ENCODE measurements around the gene SLC25A43. TPM values are rescaled to one million over a fixed set of nuclear protein-coding genes. Genes with fewer than 3 reads are reported as not detected.

The SLC25A43 gene
- total and polyA plus RNA-seq, 2 of the 8 experiments (the other 6 are each of a cell fraction or from before 2014, with no cell fraction given): 3.1 to 5.8 TPM

DNA sequence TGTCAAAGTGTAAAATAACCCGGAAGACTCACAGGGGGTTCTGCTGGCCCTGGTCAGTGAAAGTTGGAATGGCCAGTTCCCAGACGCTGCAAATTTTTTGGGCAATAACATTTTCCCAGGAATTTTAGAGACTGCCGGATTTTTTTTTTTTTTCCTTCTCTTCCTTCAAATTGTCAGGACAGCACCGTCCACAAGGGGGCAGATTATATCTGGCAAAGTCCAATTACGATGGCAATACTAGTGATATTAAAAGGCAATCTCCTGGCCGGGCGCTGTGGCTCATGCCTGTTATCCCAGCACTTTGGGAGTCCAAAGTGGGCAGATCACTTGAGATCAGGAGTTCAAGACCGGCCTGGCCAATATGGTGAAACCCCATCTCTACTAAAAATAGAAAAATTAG lies 89.6 kb downstream of the SLC25A43 start:
- Histone ChIP-seq H3K14ac (ENCODE audit: insufficient read length) (no peak overlapping the region), H2BK120ac (replicated peaks; ENCODE audit: low read depth, low read length) (no peak overlapping the region), H3K9me3 (ENCODE audit: insufficient read depth in 2 of 2, low read depth in 1 of 2, low read length in 1 of 2) (no peaks in the 10 kb centered on the region), H2BK5ac (ENCODE audit: low read depth, low read length) (no peak overlapping the region), H3K23ac (ENCODE audit: insufficient read length) (no peak overlapping the region), H4K20me1 (replicated peaks in 1 of 2; ENCODE audit: control insufficient read depth in 1 of 2, insufficient read depth in 2 of 2, low read length in 2 of 2) (no peaks in the 10 kb centered on the region), H2AK5ac (ENCODE audit: low read depth, low read length) (no peak overlapping the region), H2BK15ac (ENCODE audit: low read length) (no peak overlapping the region), H2AFZ (ENCODE audit: low read length) (no peak overlapping the region), H3K4me3 (ENCODE audit: extremely low read depth in 1 of 4, insufficient read depth in 2 of 4, low read depth in 3 of 4, low read length in 4 of 4) (no peak overlapping the region), H3K4me1 (replicated peaks in 1 of 4; ENCODE audit: control insufficient read depth in 3 of 4, insufficient read depth in 4 of 4, low read length in 3 of 4) (no peaks in the 10 kb centered on the region), H3K36me3 (ENCODE audit: control insufficient read depth in 2 of 4, insufficient read depth in 4 of 4, low read length in 3 of 4) (no peaks in the 10 kb centered on the region), H3K4ac (replicated peaks; ENCODE audit: insufficient read length, low read depth, low read length) (no peak overlapping the region), H3K27ac (ENCODE audit: low read depth, low read length) (no peak overlapping the region), H3K79me2 (ENCODE audit: control insufficient read depth in 1 of 2, insufficient read depth in 2 of 2, low read length in 2 of 2) (no peaks in the 10 kb centered on the region), H4K5ac (ENCODE audit: insufficient read length, low read depth, low read length) (no peak overlapping the region), H3K56ac (replicated peaks; ENCODE audit: insufficient read length, low read depth, low read length) (no peak overlapping the region), H3K23me2 (ENCODE audit: low read depth, low read length) (no peaks in the 10 kb centered on the region), H3K27me3 (replicated peaks in 1 of 4; ENCODE audit: control insufficient read depth in 3 of 4, extremely low read depth in 1 of 4, insufficient read depth in 3 of 4, low read length in 3 of 4) (no peaks in the 10 kb centered on the region), H4K91ac (replicated peaks; ENCODE audit: insufficient read length, low read length) (no peak overlapping the region), H3K4me2 (ENCODE audit: insufficient read depth in 1 of 2, low read depth in 2 of 2, low read length in 2 of 2) (no peak overlapping the region), H3K79me1 (ENCODE audit: low read depth, low read length) (no peaks in the 10 kb centered on the region), H4K8ac (ENCODE audit: extremely low read depth, insufficient read depth, low read length) (no peak overlapping the region), H3K9ac (replicated peaks in 1 of 4; ENCODE audit: extremely low read depth in 1 of 4, low read depth in 3 of 4, low read length in 3 of 4) (no peak overlapping the region), H3K18ac (ENCODE audit: extremely low read depth, low read length) (no peak overlapping the region), H2BK12ac (ENCODE audit: low read depth, low read length) (no peak overlapping the region), H2BK20ac (ENCODE audit: low read length) (no peak overlapping the region)
- ChIA-PET CTCF (ENCODE audit: partially characterized antibody) (interaction anchor here (0.6 to 4.4 kb wide), 18 partner anchors 8 to 251 kb away, joined by 3 to 34 read pairs (median 4); no protein-coding TSS in a partner anchor), POLR2A (ENCODE audit: partially characterized antibody) (interaction anchor here (0.6 kb wide), 1 partner anchor 250 kb away, joined by 3 read pairs; no protein-coding TSS in a partner anchor)
- FAIRE-seq (no peak), DNase-seq (ENCODE audit: low read depth in 1 of 2, low spot score in 2 of 2) (peak in 1 of 2 experiments; percentile 56)
- WGBS, 2 experiments (ENCODE audit: extremely low coverage in 1 of 2, insufficient coverage in 1 of 2, insufficient read length in 1 of 2, insufficient replicate concordance in 2 of 2, low coverage in 1 of 2, low lambda C conversion rate in 2 of 2, missing lambda C conversion rate in 1 of 2): 38% methylated on average over 5 of the region's 8 CpGs; no CpG with 5 or more reads in 1 of the 2 experiments
- TF ChIP-seq TEAD4 (IDR thresholded peaks at IDR 0.05; ENCODE audit: low read depth, low read length) (no peak), BCL11A (IDR thresholded peaks at IDR 0.05; ENCODE audit: low read depth in 2 of 2, low read length in 2 of 2) (no peak), MAFK (IDR thresholded peaks at IDR 0.05; ENCODE audit: low read depth, low read length) (no peak), POLR2AphosphoS5 (IDR thresholded peaks at IDR 0.05; ENCODE audit: low read depth, low read length) (no peak), JUND (IDR thresholded peaks at IDR 0.05; ENCODE audit: low read length) (no peak), JUN (IDR thresholded peaks at IDR 0.05; ENCODE audit: low read depth, low read length) (no peak), SUZ12 (IDR thresholded peaks at IDR 0.05; ENCODE audit: low read length) (no peak), CHD1 (IDR thresholded peaks at IDR 0.05; ENCODE audit: low read depth, low read length) (no peak), TCF12 (IDR thresholded peaks at IDR 0.05; ENCODE audit: low read depth, low read length) (no peak)
- TF ChIP-seq, protein P1, sequence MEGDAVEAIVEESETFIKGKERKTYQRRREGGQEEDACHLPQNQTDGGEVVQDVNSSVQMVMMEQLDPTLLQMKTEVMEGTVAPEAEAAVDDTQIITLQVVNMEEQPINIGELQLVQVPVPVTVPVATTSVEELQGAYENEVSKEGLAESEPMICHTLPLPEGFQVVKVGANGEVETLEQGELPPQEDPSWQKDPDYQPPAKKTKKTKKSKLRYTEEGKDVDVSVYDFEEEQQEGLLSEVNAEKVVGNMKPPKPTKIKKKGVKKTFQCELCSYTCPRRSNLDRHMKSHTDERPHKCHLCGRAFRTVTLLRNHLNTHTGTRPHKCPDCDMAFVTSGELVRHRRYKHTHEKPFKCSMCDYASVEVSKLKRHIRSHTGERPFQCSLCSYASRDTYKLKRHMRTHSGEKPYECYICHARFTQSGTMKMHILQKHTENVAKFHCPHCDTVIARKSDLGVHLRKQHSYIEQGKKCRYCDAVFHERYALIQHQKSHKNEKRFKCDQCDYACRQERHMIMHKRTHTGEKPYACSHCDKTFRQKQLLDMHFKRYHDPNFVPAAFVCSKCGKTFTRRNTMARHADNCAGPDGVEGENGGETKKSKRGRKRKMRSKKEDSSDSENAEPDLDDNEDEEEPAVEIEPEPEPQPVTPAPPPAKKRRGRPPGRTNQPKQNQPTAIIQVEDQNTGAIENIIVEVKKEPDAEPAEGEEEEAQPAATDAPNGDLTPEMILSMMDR (IDR thresholded peaks at IDR 0.05; ENCODE audit: control extremely low read depth in 1 of 3, insufficient read depth in 1 of 3, low read depth in 1 of 3, low read length in 3 of 3): peak in 2 of 3 experiments; percentile 39 to 46; a peak in 3 of 4 replicates
- TF ChIP-seq, protein P2, sequence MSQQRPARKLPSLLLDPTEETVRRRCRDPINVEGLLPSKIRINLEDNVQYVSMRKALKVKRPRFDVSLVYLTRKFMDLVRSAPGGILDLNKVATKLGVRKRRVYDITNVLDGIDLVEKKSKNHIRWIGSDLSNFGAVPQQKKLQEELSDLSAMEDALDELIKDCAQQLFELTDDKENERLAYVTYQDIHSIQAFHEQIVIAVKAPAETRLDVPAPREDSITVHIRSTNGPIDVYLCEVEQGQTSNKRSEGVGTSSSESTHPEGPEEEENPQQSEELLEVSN (IDR thresholded peaks at IDR 0.05): no peak
